HL-60 (cell line): ENCODE data around the gene MEOX1.

Experiments
- DNase-seq, 2 experiments: peaks; one replicate each; pipeline ENCODE4 v3.0.0-alpha.2; 2010 to 2020; ENCODE audit warnings: low read depth in 1 of 2, low spot score in 1 of 2
- H3K27ac ChIP-seq: fragments of 250-450 bp; sonication (Bioruptor Pico); replicated peaks from 2 replicates; pipeline ENCODE4 v1.5.1; 2020; ENCODE audit warnings: mild to moderate bottlenecking, moderate library complexity
- H3K27me3 ChIP-seq: fragments of 250-450 bp; sonication (Bioruptor Pico); 2 replicates; pipeline ENCODE4 v1.5.1; 2021; ENCODE audit warnings: mild to moderate bottlenecking, moderate library complexity; ENCODE audit not compliant: insufficient read depth, poor library complexity, severe bottlenecking
- H3K4me3 ChIP-seq: replicated peaks from 2 replicates; pipeline ENCODE4 v1.5.1; 2011; ENCODE audit warnings: mild to moderate bottlenecking, control low read depth, low read length; ENCODE audit not compliant: insufficient read depth
- CTCF ChIP-seq: IDR thresholded peaks from one replicate; pipeline ENCODE4 v1.5.1; 2011; ENCODE audit warnings: low read length, control low read depth, inconsistent platforms; ENCODE audit not compliant: insufficient read depth
- GABPA ChIP-seq: IDR thresholded peaks from 2 replicates; pipeline ENCODE4 v1.6.1; 2012; ENCODE audit warnings: low read depth
- POLR2AphosphoS5 ChIP-seq: IDR thresholded peaks from 2 replicates; pipeline ENCODE4 v1.6.1; 2012; ENCODE audit warnings: low read depth
- REST ChIP-seq: IDR thresholded peaks from 2 replicates; pipeline ENCODE4 v1.6.1; 2012; ENCODE audit warnings: low read depth; ENCODE audit not compliant: insufficient replicate concordance
- SPI1 ChIP-seq: IDR thresholded peaks from 2 replicates; pipeline ENCODE4 v1.6.1; 2012; ENCODE audit warnings: low read depth, mild to moderate bottlenecking, borderline replicate concordance

MEOX1 gene

GRCh38 chr17:43611230-43611969 is 50.3 kb downstream of the MEOX1 start:
- peak in 1 of 2 experiments; percentile 4 for DNase-seq
- no peak for TF ChIP-seq GABPA
- TF ChIP-seq REST = no peak
- TF ChIP-seq SPI1 = no peak
- TF ChIP-seq POLR2AphosphoS5 = no peak
- no peak for TF ChIP-seq CTCF
- Histone ChIP-seq H3K27ac (no peak overlapping the region), H3K4me3 (no peak overlapping the region), H3K27me3 (no peaks in the 10 kb centered on the region)

- Histone ChIP-seq H3K27me3 (no peaks in the 10 kb centered on the region), H3K4me3 (no peak overlapping the region), H3K27ac (no peak overlapping the region)
- TF ChIP-seq CTCF = no peak
- TF ChIP-seq REST = no peak
- TF ChIP-seq SPI1 = no peak
- no peak for TF ChIP-seq GABPA
- TF ChIP-seq POLR2AphosphoS5 = no peak
- no peak for DNase-seq
These were observed 51.9 kb downstream of the MEOX1 start for GRCh38 chr17:43609613-43610385.

- Histone ChIP-seq H3K4me3 (no peak overlapping the region), H3K27ac (no peak overlapping the region), H3K27me3 (no peaks in the 10 kb centered on the region)
- no peak for DNase-seq
- TF ChIP-seq CTCF (no peak), GABPA (no peak)
These were observed 53.4 kb downstream of the MEOX1 start for GRCh38 chr17:43608313-43608712.
